Esophagus muscularis mucosa (tissue), 4 donors: Measurements from ENCODE around the gene NGEF. TPM values are rescaled to one million over a fixed set of nuclear protein-coding genes. Genes with fewer than 3 reads are reported as not detected.

ENCODE experiments used
- DNase-seq: peaks from one replicate; pipeline ENCODE4 v3.0.0-alpha.2; 2017; ENCODE audit errors: extremely low spot score
- H3K27ac ChIP-seq, 4 donors: fragments of 200-600 bp; sonication (generic); replicated peaks in 1 of 4; 1 replicate in 3 of 4; 2 replicates in 1 of 4; pipeline ENCODE4 v1.5.1; 2016 to 2019; ENCODE audit warnings: mild to moderate bottlenecking in 1 of 4
- H3K27me3 ChIP-seq, 4 donors: fragments of 200-600 bp; sonication (generic); one replicate each; pipeline versions ENCODE4 v1.5.1 to v1.6.0; 2016 to 2019
- H3K36me3 ChIP-seq, 4 donors: fragments of 200-600 bp; sonication (generic); one replicate each; pipeline ENCODE4 v1.5.1; 2016 to 2019
- H3K4me1 ChIP-seq, 4 donors: fragments of 200-600 bp; sonication (generic); one replicate each; pipeline ENCODE4 v1.5.1; 2016 to 2019
- H3K4me3 ChIP-seq, 4 donors: fragments of 200-600 bp; sonication (generic); 1 replicate in 2 of 4; 2 replicates in 2 of 4; pipeline ENCODE4 v1.5.1; 2016 to 2019; ENCODE audit warnings: mild to moderate bottlenecking in 4 of 4, moderate library complexity in 1 of 4
- H3K9me3 ChIP-seq, 4 donors: fragments of 200-600 bp; sonication (generic); 1 replicate in 3 of 4; 2 replicates in 1 of 4; pipeline ENCODE4 v1.5.1; 2016 to 2019
- CTCF ChIP-seq, 3 experiments: fragments of 200-600 bp in 2 of 3; fragments of 450-650 bp in 1 of 3; sonication (generic) in 2 of 3; IDR thresholded peaks; one replicate each; pipeline ENCODE4 v1.5.1; 2017 to 2019; ENCODE audit warnings: antibody characterized with exemption in 3 of 3, mild to moderate bottlenecking in 2 of 3, moderate library complexity in 1 of 3
- EP300 ChIP-seq: sonication (generic); formaldehyde crosslinking; IDR thresholded peaks from one replicate; pipeline ENCODE4 v1.6.1; 2017; ENCODE audit warnings: antibody characterized with exemption
- POLR2A ChIP-seq: fragments of 450-650 bp; IDR thresholded peaks from one replicate; pipeline ENCODE4 v1.6.1; 2017; ENCODE audit warnings: antibody characterized with exemption, moderate library complexity, mild to moderate bottlenecking, low read depth
- POLR2AphosphoS5 ChIP-seq, 2 donors: sonication (generic); formaldehyde crosslinking; IDR thresholded peaks; one replicate each; pipeline ENCODE4 v1.6.1; 2017; ENCODE audit warnings: antibody characterized with exemption in 2 of 2
- WGBS: methylation state at CpG from one replicate; pipeline ENCODE4 v1.1.5; 2018; 5-methylcytosine and 5-hydroxymethylcytosine counted together
- intact Hi-C: fragments of 100-400 bp; cut with DNase I; formaldehyde crosslinking; loops from one replicate; pipeline ENCODE4 v1.15.1; 2023
- total RNA-seq, 4 donors: library from RNA; depleted of rRNA; stranded (reverse); fragments of >200 nt; gene quantifications; one replicate each; pipeline versions ENCODE4 v1.1.0 to v1.2.1, GENCODE V29; 2016

The NGEF gene
- total RNA-seq, 4 donors from 2014 or later, result 0.33 to 0.98 (median 0.52) TPM; not detected in 1

- TF ChIP-seq EP300 (no peak), CTCF (IDR thresholded peaks at IDR 0.05) (no peak)
- whole genome bisulfite sequencing, result 55% methylated on average over 4 of the region's 5 CpGs
- DNase-seq, result no peak
- Histone ChIP-seq H3K4me1 (no peaks in the 10 kb centered on the region), H3K36me3 (no peaks in the 10 kb centered on the region), H3K9me3 (peaks cover 0 to 11% (median 0%) of the 10 kb centered on the region in 4 donors), H3K27me3 (peaks cover 0 to 30% (median 0%) of the 10 kb centered on the region in 4 donors), H3K27ac (no peak overlapping the region), H3K4me3 (no peak overlapping the region)
- intact Hi-C loops, result no loop called here
Measured at GRCh38 chr2:232937278-232937906, 75.7 kb downstream of the NGEF start.

- peaks cover 0 to 52% (median 19%) of the 10 kb centered on the region in 4 donors for H3K27me3 ChIP-seq
- no peak overlapping the region for H3K4me3 ChIP-seq
- H3K4me1 ChIP-seq, result peaks cover 13 to 19% (median 19%) of the 10 kb centered on the region in 4 donors
- WGBS, result 68% methylated on average over 4 of the region's 4 CpGs
- intact Hi-C loops, result no loop called here
- no peak for DNase-seq
- no peaks in the 10 kb centered on the region for H3K36me3 ChIP-seq
- no peak for TF ChIP-seq POLR2AphosphoS5 (IDR thresholded peaks at IDR 0.05)
- no peak for TF ChIP-seq CTCF (IDR thresholded peaks at IDR 0.05)
- no peak for TF ChIP-seq EP300
- no peaks in the 10 kb centered on the region for H3K9me3 ChIP-seq
- H3K27ac ChIP-seq, result no peak overlapping the region
Measured at GRCh38 chr2:232931636-232932035, 81.4 kb downstream of the NGEF start.

- no peak overlapping the region for H3K27ac ChIP-seq
- H3K27me3 ChIP-seq, result peaks cover 0 to 69% (median 24%) of the 10 kb centered on the region in 4 donors
- no peaks in the 10 kb centered on the region for H3K9me3 ChIP-seq
- no peak for DNase-seq
- peaks cover 13 to 23% (median 21%) of the 10 kb centered on the region in 4 donors for H3K4me1 ChIP-seq
- intact Hi-C loops, result no loop called here
- H3K4me3 ChIP-seq, result no peak overlapping the region
- 98% methylated on average over 5 of the region's 8 CpGs for WGBS
- H3K36me3 ChIP-seq, result no peaks in the 10 kb centered on the region
- TF ChIP-seq CTCF (IDR thresholded peaks at IDR 0.05), result no peak
- no peak for TF ChIP-seq EP300
- TF ChIP-seq POLR2AphosphoS5 (IDR thresholded peaks at IDR 0.05), result no peak
- no peak for TF ChIP-seq POLR2A
Measured at GRCh38 chr2:232930059-232930400, 83.0 kb downstream of the NGEF start.

- TF ChIP-seq POLR2AphosphoS5 (IDR thresholded peaks at IDR 0.05) (no peak), POLR2A (no peak), CTCF (IDR thresholded peaks at IDR 0.05) (no peak), EP300 (no peak)
Measured at GRCh38 chr2:232929303-232930058, 83.6 kb downstream of the NGEF start.

More at GRCh38 chr2:232929303-232930058, 83.6 kb downstream of the NGEF start:
- Histone ChIP-seq H3K4me1 (peaks cover 13 to 23% (median 21%) of the 10 kb centered on the region in 4 donors), H3K27me3 (peaks cover 0 to 73% (median 24%) of the 10 kb centered on the region in 4 donors), H3K4me3 (no peak overlapping the region), H3K9me3 (peaks cover 0 to under 1% (median under 1%) of the 10 kb centered on the region in 4 donors), H3K36me3 (no peaks in the 10 kb centered on the region), H3K27ac (no peak overlapping the region)
- DNase-seq, result no peak
- 83% methylated on average over 9 of the region's 9 CpGs for WGBS
- intact Hi-C loops, result no loop called here
